PC-3 (cell line): ENCODE data around the gene CFAP57. TPM values are rescaled to one million over a fixed set of nuclear protein-coding genes. Genes with fewer than 3 reads are reported as not detected.
A peak's percentile ranks its signal among the peaks of the same experiment; 100 is the strongest.

Source experiments
- ATAC-seq: fragments of 200-7000 bp; cut with Tn5 transposase; 2 replicates; pipeline ENCODE4 v1.9.1; 2020; ENCODE audit warnings: mild to moderate bottlenecking, moderate library complexity
- BruUV-seq: library from RNA; stranded (reverse); fragments of 400-500 nt; replicated peaks from 2 replicates; lab custom pipeline; 2021; lab: Mats Ljungman, UMichigan
- CTCF ChIA-PET: fragments of 300-600 bp; sonication (Branson Sonifier 250); formaldehyde crosslinking; loops from one replicate; lab custom pipeline; 2022; ENCODE audit warnings: antibody characterized with exemption; lab: Charles Lee
- POLR2A ChIA-PET: fragments of 300-600 bp; sonication (Branson Sonifier 250); formaldehyde crosslinking; loops from one replicate; lab custom pipeline; 2022; ENCODE audit warnings: antibody characterized with exemption; ENCODE audit not compliant: unreplicated experiment; lab: Charles Lee
- DNase-seq: peaks from one replicate; pipeline ENCODE4 v3.0.0-alpha.2; 2015
- H2AFZ ChIP-seq: fragments of 300-600 bp; sonication (generic); 2 replicates; pipeline ENCODE4 v1.6.0; 2016; ENCODE audit warnings: antibody characterized with exemption, low read length
- H3F3A ChIP-seq: fragments of 300-600 bp; sonication (generic); one replicate; pipeline ENCODE4 v1.6.0; 2017; ENCODE audit warnings: antibody characterized with exemption, low read length, control low read depth, mild to moderate bottlenecking; ENCODE audit not compliant: unreplicated experiment
- H3K27ac ChIP-seq: fragments of 300-600 bp; sonication (generic); 2 replicates; pipeline ENCODE4 v1.5.1; 2016; ENCODE audit warnings: mild to moderate bottlenecking, low read length
- H3K27me3 ChIP-seq: fragments of 300-600 bp; sonication (generic); 2 replicates; pipeline ENCODE4 v1.6.1; 2016; ENCODE audit warnings: low read length, mixed read lengths
- H3K36me3 ChIP-seq: fragments of 300-600 bp; sonication (generic); 2 replicates; pipeline ENCODE4 v1.6.1; 2016; ENCODE audit warnings: low read depth, mixed run types, low read length, mixed read lengths
- H3K4me1 ChIP-seq: fragments of 300-600 bp; sonication (generic); 2 replicates; pipeline ENCODE4 v1.5.1; 2016; ENCODE audit warnings: low read length; ENCODE audit not compliant: insufficient read depth
- H3K4me2 ChIP-seq: fragments of 300-600 bp; sonication (generic); 2 replicates; pipeline ENCODE4 v1.6.0; 2016; ENCODE audit warnings: low read length
- H3K4me3 ChIP-seq: fragments of 300-600 bp; sonication (generic); 2 replicates; pipeline ENCODE4 v1.5.1; 2016; ENCODE audit warnings: mild to moderate bottlenecking, low read length, mixed read lengths
- H3K79me2 ChIP-seq: fragments of 300-600 bp; sonication (generic); 2 replicates; pipeline ENCODE4 v1.6.1; 2017; ENCODE audit warnings: low read length, mixed read lengths
- H3K9ac ChIP-seq: fragments of 300-600 bp; sonication (generic); 2 replicates; pipeline ENCODE4 v1.6.0; 2016; ENCODE audit warnings: mild to moderate bottlenecking, low read length
- H3K9me2 ChIP-seq: fragments of 300-600 bp; sonication (generic); replicated peaks from 2 replicates; pipeline ENCODE4 v1.6.1; 2016; ENCODE audit warnings: mixed run types, low read length, mixed read lengths
- H3K9me3 ChIP-seq: fragments of 300-600 bp; sonication (generic); 2 replicates; pipeline ENCODE4 v1.6.1; 2016; ENCODE audit warnings: low read length, mixed read lengths
- H4K20me1 ChIP-seq: fragments of 300-600 bp; sonication (generic); 2 replicates; pipeline ENCODE4 v1.6.1; 2016; ENCODE audit warnings: low read length, mixed read lengths
- CTCF ChIP-seq: fragments of 300-600 bp; sonication (generic); conservative IDR thresholded peaks from 2 replicates; pipeline ENCODE4 v1.5.1; 2017; ENCODE audit warnings: antibody characterized with exemption, low read depth, mild to moderate bottlenecking, low read length
- EZH2 ChIP-seq: fragments of 300-600 bp; sonication (generic); IDR thresholded peaks from one replicate; pipeline ENCODE4 v1.6.1; 2017; ENCODE audit warnings: antibody characterized with exemption, mild to moderate bottlenecking, low read length; ENCODE audit not compliant: unreplicated experiment
- EZH2phosphoT487 ChIP-seq: fragments of 300-600 bp; sonication (generic); IDR thresholded peaks from 2 replicates; pipeline ENCODE4 v1.6.1; 2018; ENCODE audit warnings: mild to moderate bottlenecking, antibody characterized with exemption, low read length, borderline replicate concordance
- intact Hi-C: fragments of 100-400 bp; cut with micrococcal nuclease; formaldehyde crosslinking; loops from 2 replicates; pipeline ENCODE4 v1.9.0; 2023
- total RNA-seq: library from RNA; depleted of rRNA; stranded (reverse); fragments of >200 nt; gene quantifications from 2 replicates; pipeline ENCODE4 v1.2.3, GENCODE V29; 2014

The CFAP57 gene
- total RNA-seq, 1 experiment from 2014 or later: 1.2 TPM

- H3K4me3 ChIP-seq: no peak overlapping the region
- H2AFZ ChIP-seq: peak overlapping the region; percentile 61
- CTCF ChIA-PET: no interaction called here
- H3K79me2 ChIP-seq: no peaks in the 10 kb centered on the region
- H4K20me1 ChIP-seq: no peaks in the 10 kb centered on the region
- H3K4me2 ChIP-seq: no peak overlapping the region
- peak; percentile 50 for DNase-seq
- intact Hi-C loops: no loop called here
- POLR2A ChIA-PET: interaction anchor here (0.6 kb wide), 1 partner anchor 509 kb away, joined by 4 read pairs; no protein-coding TSS in a partner anchor
- no TSS peak for BruUV-seq
- H3K4me1 ChIP-seq: peaks cover 16% of the 10 kb centered on the region
- TF ChIP-seq EZH2 (no peak), CTCF (no peak), EZH2phosphoT487 (no peak)
- H3K9me3 ChIP-seq: no peaks in the 10 kb centered on the region
- H3K9me2 ChIP-seq: no peaks in the 10 kb centered on the region
- no peaks in the 10 kb centered on the region for H3K27me3 ChIP-seq
- peak overlapping the region; percentile 19; the same call in 1 of the 2 replicates for H3K27ac ChIP-seq
- ATAC-seq: peak; percentile 19; the same call in 1 of the 2 replicates
- H3K9ac ChIP-seq: no peak overlapping the region
- no peaks in the 10 kb centered on the region for H3F3A ChIP-seq
- no peaks in the 10 kb centered on the region for H3K36me3 ChIP-seq
Measured at GRCh38 chr1:43274125-43274803, 102.1 kb downstream of the CFAP57 start.

DNA sequence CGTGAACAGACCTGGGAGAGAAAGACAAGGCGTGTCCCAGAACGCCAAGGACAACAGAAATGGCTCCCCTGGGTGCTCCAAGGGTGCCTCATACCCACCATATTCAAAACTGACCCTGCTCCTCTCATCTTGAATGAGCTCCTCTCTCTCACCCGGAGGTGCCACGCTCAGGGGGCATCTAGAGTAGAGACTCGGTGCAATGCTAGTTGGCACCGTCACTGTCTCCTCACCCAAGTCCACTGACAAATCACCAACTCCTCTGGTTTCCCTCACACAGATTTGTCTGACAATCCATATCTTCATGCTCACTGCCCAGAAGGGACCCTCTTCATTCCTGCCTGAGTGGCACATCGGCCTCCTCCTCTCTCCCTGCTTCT, 102.7 kb downstream of the CFAP57 start:
- Histone ChIP-seq H3K9me2 (no peaks in the 10 kb centered on the region), H4K20me1 (no peaks in the 10 kb centered on the region), H3F3A (no peaks in the 10 kb centered on the region), H3K9me3 (no peaks in the 10 kb centered on the region), H3K4me2 (no peak overlapping the region), H3K9ac (no peak overlapping the region), H3K4me1 (peaks cover 16% of the 10 kb centered on the region), H3K27me3 (no peaks in the 10 kb centered on the region), H3K36me3 (no peaks in the 10 kb centered on the region), H3K79me2 (no peaks in the 10 kb centered on the region), H3K4me3 (no peak overlapping the region), H2AFZ (peak overlapping the region; percentile 61), H3K27ac (no peak overlapping the region)
- no TSS peak for BruUV-seq
- DNase-seq: no peak
- intact Hi-C loops: no loop called here
- ChIA-PET POLR2A (interaction anchor here (0.6 kb wide), 1 partner anchor 508 kb away, joined by 4 read pairs; no protein-coding TSS in a partner anchor), CTCF (no interaction called here)
- TF ChIP-seq EZH2phosphoT487 (no peak), CTCF (no peak), EZH2 (no peak)
- ATAC-seq: no peak
